CD4-positive, alpha-beta T cell treated with Interleukin-4 for 4 hours (primary cell): ENCODE results near the gene PHKB.
"Not testable (repeated sequence)": the region's sequence is repeated elsewhere in the genome, so short reads cannot be mapped to it uniquely, and the experiment has no call there.

Source experiments
- DNase-seq: peaks from one replicate; pipeline ENCODE4 v3.0.0-alpha.2; 2020

PHKB gene

DNA sequence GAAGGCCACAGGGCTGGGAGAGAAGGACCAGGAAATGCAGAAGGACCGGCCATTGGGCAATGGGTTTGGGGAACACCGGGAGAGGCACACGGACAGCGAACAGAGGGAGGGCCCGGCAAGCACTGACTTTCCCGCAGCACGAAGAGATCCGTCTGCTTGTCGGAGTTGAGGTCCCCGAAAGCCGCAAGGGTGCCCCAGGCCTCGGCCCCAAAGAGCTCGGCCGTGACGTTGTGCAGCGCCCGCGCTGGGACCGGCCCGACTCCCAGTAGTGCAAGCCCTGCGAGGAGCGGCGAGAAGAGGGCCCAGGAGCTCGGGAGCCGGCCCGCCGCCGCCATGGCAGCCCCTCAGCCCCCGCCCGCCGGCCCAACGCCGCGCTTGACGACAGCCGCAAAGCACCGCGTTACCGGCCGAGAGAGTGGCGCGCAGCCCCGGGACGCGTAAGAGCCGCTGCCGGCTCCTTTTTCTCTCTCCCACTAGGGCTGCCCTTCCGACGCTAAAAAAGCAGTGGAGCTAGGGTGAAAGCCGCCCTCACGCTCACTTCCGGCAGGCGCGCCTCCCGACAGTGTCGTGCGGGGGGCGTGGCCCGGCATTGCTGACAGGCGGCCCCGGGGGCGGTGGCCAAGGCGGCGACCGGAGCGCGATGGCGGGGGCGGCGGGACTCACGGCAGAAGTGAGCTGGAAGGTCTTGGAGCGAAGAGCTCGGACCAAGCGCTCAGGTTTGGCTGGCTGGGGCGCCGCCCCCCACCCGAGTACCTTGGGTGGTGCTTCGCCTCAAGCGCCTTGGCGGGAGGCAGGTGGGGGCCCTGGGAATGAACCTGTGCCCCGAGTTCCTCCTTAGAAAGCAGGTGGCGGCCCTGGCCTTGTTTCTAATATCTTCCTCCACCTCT is at the start of gene PHKB, which contains the start of gene ITFG1:
TSS of gene PHKB (plus strand) at position 621 of the 887 bp plus-strand sequence. CDS start at position 641, 20 bp downstream.
TSS of gene ITFG1 (minus strand) at position 353 of the 887 bp plus-strand sequence. CDS start at position 335, 18 bp downstream.
- peak; percentile 95 for DNase-seq

DNA sequence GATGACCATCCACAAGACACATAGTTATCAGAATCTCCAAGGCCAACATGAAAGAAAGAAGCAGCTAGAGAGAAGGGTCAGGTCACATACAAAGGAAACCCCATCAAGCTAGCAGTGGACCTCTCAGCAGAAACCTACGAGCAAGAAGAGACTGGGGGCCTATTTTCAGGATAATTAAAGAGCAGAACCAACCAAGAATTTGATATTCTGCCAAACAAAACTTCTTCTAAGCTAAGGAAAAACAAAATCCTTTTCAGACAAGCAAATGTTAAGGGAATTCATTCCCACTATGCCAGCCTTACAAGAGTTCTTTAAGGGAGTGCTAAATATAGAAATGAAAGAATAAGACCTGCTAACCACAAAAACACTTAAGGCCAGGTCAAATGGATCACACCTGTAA is 48.1 kb upstream of the PHKB start:
- DNase-seq = no peak

DNA sequence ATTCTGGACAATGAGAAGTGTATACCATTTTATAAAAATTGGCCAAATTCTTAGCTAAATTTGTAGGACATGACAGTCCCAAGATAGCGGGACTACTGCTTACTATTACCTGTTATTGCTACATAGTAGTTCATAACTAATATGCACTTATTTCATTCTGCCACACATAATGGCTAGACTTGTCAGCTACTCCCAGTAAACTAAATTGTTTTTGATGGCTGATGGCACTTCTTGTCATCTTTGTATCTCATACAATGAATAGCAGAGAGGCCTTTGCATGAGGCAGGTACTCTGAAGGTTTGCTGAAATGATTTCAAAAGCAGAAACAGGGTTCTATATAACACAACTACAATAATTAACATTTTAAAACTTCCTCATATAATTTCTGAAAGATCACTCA is 44.3 kb upstream of the PHKB start:
- no peak for DNase-seq

DNA sequence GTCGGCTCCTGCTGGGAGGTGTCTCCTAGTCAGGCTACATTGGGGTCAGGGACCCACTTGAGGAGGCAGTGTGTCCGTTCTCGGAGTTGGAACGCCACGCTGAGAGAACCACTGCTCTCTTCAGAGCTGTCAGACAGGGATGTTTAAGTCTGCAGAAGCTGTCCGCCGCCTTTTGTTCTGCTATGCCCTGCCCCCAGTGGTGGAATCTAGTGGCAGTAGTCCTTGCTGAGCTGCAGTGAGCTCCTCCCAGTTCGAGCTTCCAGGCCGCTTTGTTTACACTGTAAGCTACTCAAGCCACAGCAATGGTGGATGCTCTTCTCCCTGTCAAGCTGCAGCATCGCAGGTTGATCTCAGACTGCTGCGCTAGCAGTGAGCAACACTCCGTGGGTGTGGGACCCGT is 36.3 kb upstream of the PHKB start:
- no peak for DNase-seq

DNA sequence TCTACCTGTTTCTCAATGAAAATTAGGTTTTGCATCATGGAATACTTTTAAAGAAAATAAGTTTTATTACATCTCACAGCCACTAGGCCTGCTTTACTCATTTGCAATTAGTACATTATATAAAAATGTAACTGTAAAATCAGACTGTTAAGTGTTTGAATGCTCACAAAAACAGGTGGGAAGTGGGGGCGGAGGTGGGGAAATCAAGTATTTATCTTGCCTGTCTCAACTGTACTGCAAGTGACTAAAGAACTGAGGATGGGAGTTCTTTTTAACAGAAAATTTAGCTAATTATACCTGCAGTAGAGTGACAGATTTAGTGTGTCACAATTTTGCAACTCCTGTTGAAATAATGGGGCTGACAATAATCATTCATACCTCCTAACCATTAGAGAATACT is 34.3 kb upstream of the PHKB start:
- no peak for DNase-seq

DNA sequence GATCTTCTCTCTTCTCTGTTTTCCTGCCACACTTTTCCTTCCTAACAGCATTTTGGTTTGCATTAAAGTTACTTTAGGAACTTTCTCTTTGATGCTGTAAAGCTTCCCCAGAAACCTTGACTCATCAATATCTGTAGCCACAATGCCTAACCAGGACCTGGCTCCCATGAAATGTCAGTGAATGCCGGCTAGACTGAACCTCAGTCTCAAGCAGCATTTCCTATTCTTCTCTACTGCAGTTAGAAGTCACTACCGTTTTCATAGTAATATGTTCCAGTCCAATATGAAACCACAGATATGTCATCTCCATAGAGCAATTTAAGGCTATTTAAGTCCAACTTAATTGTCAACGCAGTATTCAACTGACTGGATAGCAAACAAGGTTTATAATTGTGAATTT is 29.2 kb upstream of the PHKB start:
- DNase-seq = no peak

DNA sequence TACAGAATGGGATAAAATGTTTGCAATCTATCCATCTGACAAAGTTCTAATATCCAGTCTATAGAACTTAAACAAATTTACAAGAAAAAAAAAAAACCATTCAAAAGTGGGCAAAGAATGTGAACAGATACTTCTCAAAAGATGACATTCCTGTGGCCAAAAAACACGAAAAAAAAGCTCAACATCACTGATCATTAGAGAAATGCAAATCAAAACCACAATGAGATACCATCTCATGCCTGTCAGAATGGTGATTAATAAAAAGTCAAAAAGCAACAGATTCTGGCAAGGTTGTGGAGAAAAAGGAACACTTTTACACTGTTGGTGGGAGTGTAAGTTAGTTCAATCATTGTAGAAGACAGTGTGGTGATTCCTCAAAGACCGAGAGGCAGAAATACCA is 26.9 kb upstream of the PHKB start:
- DNase-seq = not testable (repeated sequence)

DNA sequence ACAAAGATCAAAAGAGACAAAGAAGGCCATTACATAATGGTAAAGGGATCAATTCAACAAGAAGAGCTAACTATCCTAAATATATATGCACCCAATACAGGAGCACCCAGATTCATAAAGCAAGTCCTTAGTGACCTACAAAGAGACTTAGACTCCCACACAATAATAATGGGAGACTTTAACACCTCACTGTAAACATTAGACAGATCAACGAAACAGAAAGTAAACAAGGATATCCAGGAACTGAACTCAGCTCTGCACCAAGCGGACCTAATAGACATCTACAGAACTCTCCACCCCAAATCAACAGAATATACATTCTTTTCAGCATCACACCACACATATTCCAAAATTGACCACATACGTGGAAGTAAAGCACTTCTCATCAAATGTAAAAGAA is 21.1 kb upstream of the PHKB start:
- DNase-seq = not testable (repeated sequence)

DNA sequence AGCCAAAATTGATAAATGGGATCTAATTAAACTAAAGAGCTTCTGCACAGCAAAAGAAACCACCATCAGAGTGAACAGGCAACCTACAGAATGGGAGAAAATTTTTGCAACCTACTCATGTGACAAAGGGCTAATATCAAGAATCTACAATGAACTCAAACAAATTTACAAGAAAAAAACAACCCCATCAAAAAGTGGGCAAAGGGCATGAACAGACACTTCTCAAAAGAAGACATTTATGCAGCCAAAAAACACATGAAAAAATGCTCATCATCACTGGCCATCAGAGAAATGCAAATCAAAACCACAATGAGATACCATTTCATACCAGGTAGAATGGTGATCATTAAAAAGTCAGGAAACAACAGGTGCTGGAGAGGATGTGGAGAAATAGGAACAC is 18.2 kb upstream of the PHKB start:
- DNase-seq = not testable (repeated sequence)

DNA sequence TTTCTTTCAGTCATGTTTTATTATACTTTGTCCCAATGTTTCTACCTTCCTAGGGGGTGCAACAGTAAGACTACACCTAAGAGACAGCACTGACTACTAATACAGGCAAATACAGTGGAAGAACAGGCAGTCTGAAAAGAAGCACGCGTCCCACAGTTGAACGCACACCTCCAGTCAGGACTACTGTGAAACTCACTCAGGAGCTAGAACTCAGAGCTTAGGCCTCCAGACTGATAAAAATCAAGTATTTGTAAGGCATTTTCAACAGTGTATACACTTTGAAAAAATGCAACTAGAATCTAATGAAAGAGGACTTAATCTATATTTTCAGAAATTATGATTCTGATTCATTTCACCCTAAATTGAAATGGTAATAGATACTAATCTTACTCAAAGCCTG is 14.7 kb upstream of the PHKB start:
- DNase-seq = no peak

DNA sequence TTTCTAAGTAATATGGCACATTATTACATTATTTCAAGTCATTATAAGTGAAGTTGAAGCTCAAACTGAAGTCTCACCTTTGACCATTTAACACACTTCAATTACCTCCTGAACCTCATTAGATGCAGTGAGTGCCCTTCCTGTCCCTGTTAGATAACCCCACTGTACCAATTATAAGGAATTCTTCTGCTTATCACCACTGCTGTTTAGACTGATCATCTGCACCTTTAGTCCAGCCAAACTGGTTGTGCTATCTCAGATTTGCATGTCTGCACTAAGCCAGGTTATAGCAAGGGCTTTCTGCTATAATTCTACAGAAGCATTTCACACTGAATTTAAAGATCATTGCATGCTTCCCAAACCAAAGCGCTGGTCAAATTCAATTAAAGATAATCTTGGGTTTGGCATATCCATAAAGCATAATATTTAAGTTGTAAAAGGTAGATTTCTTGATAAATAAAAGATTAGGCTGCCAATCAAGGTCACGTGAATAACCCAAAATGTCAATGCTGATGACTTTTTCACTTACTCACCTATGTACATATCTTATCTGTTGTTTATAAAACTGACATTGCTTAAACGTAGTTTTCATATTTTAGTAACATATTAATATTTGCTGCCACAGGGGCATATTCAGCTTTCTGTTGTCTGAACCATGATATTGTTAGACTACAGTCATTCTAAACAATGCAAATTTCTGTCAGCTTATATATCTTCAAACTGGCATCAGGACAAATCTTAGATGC is 12.1 kb upstream of the PHKB start:
- no peak for DNase-seq

DNA sequence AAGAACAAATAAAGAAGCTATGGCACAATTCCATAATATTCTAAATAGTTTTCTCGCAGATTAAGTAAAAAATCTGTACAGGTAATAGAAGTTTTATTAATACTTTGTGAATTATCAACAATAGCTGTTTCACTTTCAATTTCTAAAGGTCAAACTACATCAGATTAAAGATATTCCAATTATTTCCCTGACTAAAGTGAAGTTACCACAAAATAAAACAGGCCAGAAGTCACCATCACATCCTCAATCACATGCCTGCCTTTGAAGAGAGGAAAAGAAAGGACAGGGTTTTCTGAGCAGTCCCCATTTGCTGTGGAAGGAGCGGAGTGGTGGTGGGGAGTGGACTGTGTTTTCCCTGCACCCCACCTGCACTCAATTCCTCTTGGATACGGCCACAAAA is 11.3 kb upstream of the PHKB start:
- DNase-seq = no peak

DNA sequence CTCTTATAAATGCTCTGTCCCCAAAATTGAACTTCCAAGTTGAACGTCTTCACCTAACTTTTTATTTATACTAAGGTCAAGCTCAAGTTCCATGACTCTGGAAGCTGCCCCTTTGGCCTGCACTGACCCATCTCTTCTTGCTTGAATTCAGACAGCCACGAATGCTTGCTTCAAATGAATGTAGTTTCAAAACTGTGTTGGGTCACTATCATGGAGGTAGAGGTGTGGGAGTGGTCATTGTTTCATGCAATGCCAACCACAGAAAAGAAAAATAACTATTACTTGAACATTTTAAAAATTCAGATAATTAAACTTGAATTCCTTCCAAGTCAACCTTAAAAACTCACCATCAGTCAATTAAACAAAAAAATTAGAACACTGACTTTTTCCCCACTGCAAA is 2.8 kb upstream of the PHKB start:
- DNase-seq = no peak

DNA sequence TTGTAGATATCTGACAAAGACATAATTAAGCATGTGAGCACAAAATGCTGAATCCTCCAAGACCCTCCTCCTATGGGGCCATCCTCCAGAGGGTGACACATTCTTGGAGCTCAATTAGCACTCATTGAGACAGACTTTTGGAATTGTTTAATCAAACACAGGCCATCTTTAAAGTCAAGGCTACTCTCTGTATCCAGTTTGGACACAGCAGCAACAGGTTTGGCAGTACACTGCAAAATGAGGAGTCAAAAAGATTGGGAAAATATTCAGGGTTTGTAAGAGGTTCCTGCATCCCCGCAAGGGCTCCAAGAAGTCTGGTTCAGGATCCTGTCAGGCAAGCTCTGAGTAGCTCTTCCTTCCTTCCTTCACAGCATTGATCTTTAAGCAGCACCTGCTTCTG is 1.5 kb upstream of the PHKB start:
- DNase-seq = no peak

DNA sequence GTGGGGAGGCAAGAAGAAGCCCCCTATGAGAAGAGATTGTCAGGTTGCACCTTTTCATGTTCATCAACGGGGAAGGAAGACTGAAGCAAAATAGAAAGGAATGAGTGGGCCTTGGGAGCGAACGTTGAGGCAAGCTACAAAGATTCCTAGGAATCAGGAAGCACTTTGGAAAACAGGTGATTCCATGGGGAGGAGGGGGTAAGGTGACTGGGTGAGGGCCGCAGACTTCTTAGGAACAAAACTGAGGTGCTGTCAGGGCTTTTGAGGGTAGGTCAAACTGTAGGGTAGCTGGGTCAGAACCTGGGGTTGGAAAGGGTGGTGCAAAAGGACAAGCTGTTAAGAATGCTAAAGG is 796 bp upstream of the PHKB start:
- DNase-seq = no peak

DNA sequence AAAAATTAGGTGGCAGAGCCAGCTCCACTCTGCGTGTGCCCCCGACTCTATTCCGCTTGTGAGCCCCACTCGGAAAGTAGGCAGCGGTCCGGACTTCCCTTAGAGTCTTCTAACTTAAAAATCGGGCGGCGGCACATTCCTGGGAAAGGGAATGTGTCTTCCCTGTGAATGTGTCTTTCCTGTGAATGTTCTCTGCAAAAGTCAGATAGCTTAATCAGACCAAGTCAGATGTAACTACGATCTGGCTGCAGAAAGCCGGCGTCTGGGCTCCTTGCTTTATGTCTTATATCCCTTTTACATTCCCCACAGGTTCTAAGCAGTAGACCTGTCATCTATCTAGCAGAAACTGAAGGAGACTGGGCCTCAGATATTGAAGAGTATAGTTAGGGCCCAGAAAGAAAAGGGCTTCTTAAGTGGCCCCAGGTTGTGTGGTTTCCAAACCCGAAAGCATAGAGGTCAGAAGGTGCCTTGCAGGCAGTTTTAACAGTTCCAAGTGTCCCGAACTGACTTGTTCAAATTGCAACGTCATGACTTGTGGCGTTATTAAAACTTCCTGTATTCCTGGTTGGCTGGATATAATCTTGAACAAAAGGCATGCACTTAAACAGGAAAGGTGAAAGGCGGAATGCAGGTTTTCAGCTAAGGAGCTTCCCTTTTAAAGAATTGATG is 601 bp downstream of the PHKB start:
- DNase-seq = peak; percentile 2

DNA sequence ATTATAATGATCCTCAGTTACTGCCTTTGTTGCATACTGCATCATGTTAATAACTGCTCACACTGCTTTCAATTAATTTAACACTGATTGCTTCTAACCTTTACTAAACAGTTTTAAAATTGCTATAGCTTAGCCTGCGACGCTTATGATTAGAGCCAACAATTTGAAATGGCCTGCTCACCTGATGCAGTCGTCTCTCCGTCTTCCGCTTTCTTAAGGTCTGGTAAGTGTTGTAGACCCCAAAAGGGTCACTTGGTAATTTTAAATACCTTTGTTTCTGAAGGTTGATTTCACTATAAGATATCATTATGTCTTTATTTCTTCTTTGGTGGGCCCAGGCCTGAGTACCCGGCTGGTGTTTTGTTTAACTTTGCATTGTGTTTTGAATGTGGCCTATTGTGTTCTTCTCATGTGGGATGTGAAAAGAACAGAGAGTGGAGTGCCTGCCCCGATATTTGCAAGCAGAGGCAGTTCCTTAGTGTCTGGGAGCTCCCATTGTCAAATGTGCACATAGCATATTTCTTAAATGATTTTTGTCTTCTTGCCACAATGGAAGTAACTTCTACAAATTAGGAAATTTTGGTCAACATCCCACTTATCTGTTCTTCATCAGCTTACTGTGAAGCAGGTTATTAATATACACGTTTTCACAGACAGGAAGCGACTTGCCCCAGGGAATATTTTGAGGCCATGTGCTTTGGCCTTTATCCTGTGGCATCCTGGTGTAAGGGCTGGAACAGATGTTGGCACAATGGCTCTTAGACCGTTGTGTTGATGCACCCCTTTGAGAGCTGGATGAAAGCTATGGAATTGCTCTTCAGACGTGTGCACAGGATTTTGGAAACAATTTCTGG is 2.9 kb downstream of the PHKB start:
- DNase-seq = no peak

DNA sequence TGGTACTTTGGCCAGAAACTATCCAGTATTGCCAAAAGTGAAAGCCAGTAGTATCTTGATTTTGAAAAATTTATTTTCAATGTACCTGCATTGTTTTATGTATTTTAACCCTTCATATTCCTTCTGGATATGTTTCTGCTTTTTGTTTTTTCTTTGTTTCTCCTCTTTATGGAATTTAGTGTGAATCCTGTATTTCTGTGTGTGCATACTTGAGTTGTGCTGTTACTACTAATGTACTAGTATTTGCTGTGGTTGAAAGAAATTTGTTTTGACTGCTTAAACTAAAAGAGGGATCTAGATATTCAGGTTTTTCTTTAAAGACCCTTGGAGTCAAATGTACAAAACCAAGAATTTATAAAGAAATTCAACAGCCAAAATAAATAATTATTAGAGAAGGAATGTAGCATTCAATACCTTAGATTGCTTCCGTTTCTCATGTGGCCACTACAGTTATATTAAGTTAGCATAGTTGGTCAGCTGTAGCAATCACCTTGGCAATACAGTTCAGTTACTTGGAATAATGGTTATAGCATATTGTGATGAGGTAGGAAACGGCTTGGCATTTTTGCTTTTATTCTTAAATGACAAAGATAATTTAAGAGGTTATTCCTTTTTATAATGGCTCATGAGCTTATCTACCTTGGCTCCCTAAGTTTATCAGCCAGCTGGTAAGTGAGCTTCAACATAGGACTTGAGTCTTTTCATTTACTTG is 4.9 kb downstream of the PHKB start:
- DNase-seq = no peak

DNA sequence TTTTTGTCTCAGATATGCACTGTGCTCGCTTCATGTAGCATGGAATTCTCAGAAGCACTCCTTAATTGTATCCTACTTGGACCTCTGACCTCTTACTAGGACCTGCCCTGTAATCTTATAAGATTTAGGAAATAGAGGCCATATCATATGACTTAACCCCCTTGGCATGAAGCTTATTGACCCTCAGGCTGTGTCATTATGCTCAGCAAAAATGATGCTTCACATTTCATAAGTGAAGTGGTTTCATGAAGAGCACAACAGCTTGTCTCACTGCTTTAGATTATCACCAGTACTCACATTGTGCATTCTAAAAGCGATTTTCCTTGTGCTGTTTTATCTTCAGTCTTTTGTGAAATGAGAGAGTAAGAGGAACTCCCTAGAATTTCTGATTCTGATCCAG is 6.4 kb downstream of the PHKB start:
- DNase-seq = no peak

DNA sequence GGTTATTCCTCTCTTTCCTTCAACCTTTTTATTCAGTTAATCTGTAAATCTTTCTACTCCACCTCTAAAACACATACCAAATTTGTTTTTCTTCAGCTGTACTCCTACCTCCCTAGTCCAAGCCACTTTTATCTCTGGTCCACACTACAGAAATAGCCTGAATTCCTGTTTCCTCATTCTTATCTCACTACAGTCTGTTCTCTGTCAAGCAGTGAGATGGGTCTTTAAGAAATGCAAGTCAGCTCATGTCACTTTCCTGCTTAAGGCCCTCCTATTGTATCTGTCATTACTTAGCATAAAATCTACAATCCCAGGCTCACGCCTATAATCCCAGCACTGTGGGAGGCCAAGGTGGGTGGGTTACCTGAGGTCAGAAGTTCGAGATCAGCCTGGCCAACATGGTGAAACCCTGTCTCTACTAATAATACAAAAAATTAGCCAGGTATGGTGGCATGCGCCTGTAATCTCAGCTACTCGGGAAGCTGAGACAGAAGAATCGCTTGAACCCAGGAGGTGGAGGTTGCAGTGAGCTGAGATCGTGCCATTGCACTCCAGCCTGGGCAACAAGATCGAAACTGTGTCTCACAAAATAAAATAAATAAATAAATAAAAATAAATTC is 7.0 kb downstream of the PHKB start:
- DNase-seq = not testable (repeated sequence)

DNA sequence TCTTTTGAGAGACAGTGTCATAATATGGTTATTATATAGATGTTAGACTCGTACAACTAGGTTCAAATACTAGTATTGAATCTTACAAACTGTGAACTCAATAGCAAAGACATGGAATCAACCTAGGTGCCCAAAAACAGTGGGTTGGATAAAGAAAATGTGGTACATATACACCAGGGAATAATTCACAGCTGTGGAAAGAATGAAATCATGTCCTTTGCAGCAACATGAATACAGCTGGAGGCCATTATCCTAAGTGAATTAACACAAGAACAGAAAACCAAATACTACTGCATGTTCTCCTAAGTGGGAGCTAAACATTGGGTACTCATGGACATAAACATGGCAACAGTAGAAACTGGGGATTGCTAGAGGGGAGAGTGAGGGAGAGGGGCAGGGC is 8.1 kb downstream of the PHKB start:
- DNase-seq = no peak

DNA sequence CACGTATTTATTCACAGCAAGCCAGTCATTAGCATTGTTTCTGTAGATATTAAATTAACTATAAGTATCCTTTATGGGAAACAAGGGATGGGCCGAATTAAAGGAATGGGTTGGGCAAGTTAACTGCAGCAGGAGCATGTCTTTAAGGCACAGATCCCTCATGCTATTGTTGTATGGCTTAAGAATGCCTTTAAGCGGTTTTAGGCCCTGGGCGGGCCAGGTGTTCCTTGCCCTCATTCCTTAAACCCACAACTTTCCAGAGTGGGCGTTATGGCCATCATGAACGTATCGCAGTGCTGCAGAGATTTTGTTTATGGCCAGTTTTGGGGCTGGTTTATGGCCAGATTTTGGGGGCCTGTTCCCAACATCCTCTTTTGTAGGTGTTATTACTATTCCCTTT is 9.1 kb downstream of the PHKB start:
- DNase-seq = no peak
